ENCODE measurements around the gene LCOR. TPM values are rescaled to one million over a fixed set of nuclear protein-coding genes. Genes with fewer than 3 reads are reported as not detected.

LCOR gene
- total RNA-seq, 3 donors from 2014 or later (not counting 1 experiment from before 2014, with no cell fraction given): 68.5 to 92.4 (median 87.7) TPM

- DNase-seq: no peak
- Mint-ChIP-seq H3K36me3 (peaks cover 16% of the 10 kb centered on the region), H3K4me3 (no peak overlapping the region), H3K27ac (no peak overlapping the region), H3K27me3 (ENCODE audit: low read depth in 2 of 2) (no peaks in the 10 kb centered on the region), H3K9me3 (peaks cover 3 to 9% of the 10 kb centered on the region in 2 donors), H3K4me1 (no peaks in the 10 kb centered on the region)
- Histone ChIP-seq H3K9me3 (ENCODE audit: control insufficient read depth, insufficient read depth, low read length) (peaks cover 3% of the 10 kb centered on the region), H3K36me3 (ENCODE audit: control insufficient read depth, insufficient read depth, low read length) (no peaks in the 10 kb centered on the region), H3K27me3 (ENCODE audit: control insufficient read depth, insufficient read depth, low read length) (no peaks in the 10 kb centered on the region), H3K27ac (ENCODE audit: low read length) (no peak overlapping the region), H3K4me3 (ENCODE audit: low read length) (no peak overlapping the region), H3K4me1 (ENCODE audit: control insufficient read depth, insufficient read depth, low read length) (no peaks in the 10 kb centered on the region)
- no peak for TF ChIP-seq CTCF (IDR thresholded peaks at IDR 0.05)
- ATAC-seq: no peak
- no CpG with 5 or more reads among the region's 1 CpG for WGBS (ENCODE audit: insufficient coverage)
- intact Hi-C loops (cut with micrococcal nuclease): no loop called here
These were observed 175.3 kb downstream of the LCOR start for GRCh38 chr10:97007417-97007816.

- no peaks in the 10 kb centered on the region for H3K36me3 ChIP-seq (ENCODE audit: control insufficient read depth, insufficient read depth, low read length)
- DNase-seq (no peak), ATAC-seq (peak in 1 of 3 donors; percentile 28)
- H3K4me3 ChIP-seq (ENCODE audit: low read length): no peak overlapping the region
- H3K27ac ChIP-seq (ENCODE audit: low read length): no peak overlapping the region
- H3K27me3 ChIP-seq (ENCODE audit: control insufficient read depth, insufficient read depth, low read length): no peaks in the 10 kb centered on the region
- H3K9me3 ChIP-seq (ENCODE audit: control insufficient read depth, insufficient read depth, low read length): peaks cover 3% of the 10 kb centered on the region
- H3K4me1 ChIP-seq (ENCODE audit: control insufficient read depth, insufficient read depth, low read length): no peaks in the 10 kb centered on the region
- Mint-ChIP-seq H3K4me1 (peaks cover 0 to 8% of the 10 kb centered on the region in 2 donors), H3K9me3 (peaks cover 3 to 9% of the 10 kb centered on the region in 2 donors), H3K36me3 (peaks cover 16% of the 10 kb centered on the region), H3K27ac (no peak overlapping the region), H3K27me3 (ENCODE audit: low read depth in 2 of 2) (no peaks in the 10 kb centered on the region), H3K4me3 (no peak overlapping the region)
- WGBS (ENCODE audit: insufficient coverage): 89% methylated on average over 4 of the region's 4 CpGs
- intact Hi-C loops (cut with micrococcal nuclease): no loop called here
- TF ChIP-seq CTCF (IDR thresholded peaks at IDR 0.05): no peak
These were observed 178.7 kb downstream of the LCOR start for GRCh38 chr10:97010695-97011206.

- H3K4me1 Mint-ChIP-seq: peaks cover 0 to 11% of the 10 kb centered on the region in 2 donors
- no peak for DNase-seq
- H3K4me3 Mint-ChIP-seq: no peak overlapping the region
These were observed 179.3 kb downstream of the LCOR start for GRCh38 chr10:97011397-97011796.

More at GRCh38 chr10:97011397-97011796, 179.3 kb downstream of the LCOR start:
- Histone ChIP-seq H3K4me1 (ENCODE audit: control insufficient read depth, insufficient read depth, low read length) (peaks cover 2% of the 10 kb centered on the region), H3K27me3 (ENCODE audit: control insufficient read depth, insufficient read depth, low read length) (no peaks in the 10 kb centered on the region), H3K4me3 (ENCODE audit: low read length) (no peak overlapping the region), H3K9me3 (ENCODE audit: control insufficient read depth, insufficient read depth, low read length) (no peaks in the 10 kb centered on the region), H3K36me3 (ENCODE audit: control insufficient read depth, insufficient read depth, low read length) (no peaks in the 10 kb centered on the region), H3K27ac (ENCODE audit: low read length) (no peak overlapping the region)
- no peak overlapping the region for H3K27ac Mint-ChIP-seq
- no peaks in the 10 kb centered on the region for H3K27me3 Mint-ChIP-seq (ENCODE audit: low read depth in 2 of 2)
- TF ChIP-seq CTCF (IDR thresholded peaks at IDR 0.05): no peak
- ATAC-seq: no peak
- H3K9me3 Mint-ChIP-seq: peaks cover 3 to 9% of the 10 kb centered on the region in 2 donors
- intact Hi-C loops (cut with micrococcal nuclease): no loop called here
- H3K36me3 Mint-ChIP-seq: peaks cover 16% of the 10 kb centered on the region

All from natural killer cell (primary cell).